Tibial nerve (tissue), 4 donors: ENCODE results near the gene NLRP1.

Source experiments
- CTCF ChIP-seq, 5 experiments: fragments of 200-600 bp in 3 of 5; fragments of 450-650 bp in 2 of 5; sonication (generic) in 3 of 5; IDR thresholded peaks; one replicate each; pipeline ENCODE4 v1.5.1; 2016 to 2019; ENCODE audit warnings: antibody characterized with exemption in 5 of 5, mild to moderate bottlenecking in 3 of 5, moderate library complexity in 2 of 5
- EP300 ChIP-seq, 2 donors: sonication (generic); formaldehyde crosslinking; IDR thresholded peaks; one replicate each; pipeline ENCODE4 v1.6.1; 2017; ENCODE audit warnings: antibody characterized with exemption in 2 of 2, mild to moderate bottlenecking in 1 of 2
- POLR2A ChIP-seq, 2 donors: fragments of 450-650 bp; IDR thresholded peaks; one replicate each; pipeline ENCODE4 v1.6.1; 2017; ENCODE audit warnings: antibody characterized with exemption in 2 of 2, mild to moderate bottlenecking in 2 of 2, moderate library complexity in 2 of 2

DNA sequence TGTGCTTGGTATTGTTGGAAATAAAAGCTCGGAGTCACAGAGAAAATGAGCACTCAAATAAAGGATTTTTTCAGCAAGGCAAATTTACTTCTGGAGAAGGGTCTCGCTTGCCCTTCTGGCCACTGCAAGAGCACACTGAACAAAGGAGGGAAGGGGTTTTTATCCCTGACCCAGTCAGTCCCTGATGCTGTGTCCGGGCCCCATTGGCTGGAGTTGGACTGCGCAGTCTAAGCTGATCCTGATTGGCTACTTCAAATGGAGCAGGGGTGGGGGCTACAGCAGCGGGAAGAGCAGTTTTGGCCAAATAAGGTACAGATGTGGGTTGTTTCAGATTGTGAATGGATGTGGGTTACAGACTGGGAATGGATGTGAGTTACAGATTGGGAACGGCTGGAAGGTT is 4.3 kb upstream of the NLRP1 start:
- no peak for TF ChIP-seq CTCF (IDR thresholded peaks at IDR 0.05)
- TF ChIP-seq POLR2A (IDR thresholded peaks at IDR 0.05) = no peak
- no peak for TF ChIP-seq EP300 (IDR thresholded peaks at IDR 0.05)
